Heart left ventricle (tissue), 16 donors: Measurements from ENCODE around the gene ORC4. TPM values are rescaled to one million over a fixed set of nuclear protein-coding genes. Genes with fewer than 3 reads are reported as not detected.
"Not testable (repeated sequence)": the region's sequence is repeated elsewhere in the genome, so short reads cannot be mapped to it uniquely, and the experiment has no call there.

ENCODE experiments used
- ATAC-seq, 4 donors: fragments of 200-7000 bp; cut with Tn5 transposase; one replicate each; pipeline ENCODE4 v1.9.1; 2020 to 2022; ENCODE audit warnings: moderate library complexity in 4 of 4, mild to moderate bottlenecking in 3 of 4, moderate number of reproducible peaks in 1 of 4
- DNase-seq, 5 donors: peaks; one replicate each; pipeline ENCODE4 v3.0.0-alpha.2; 2020
- H3K27ac ChIP-seq, 12 donors: fragments of 200-600 bp; sonication (generic) in 4 of 12; one replicate each; pipeline versions ENCODE4 v1.5.0 to v1.8.0; 2016 to 2022; ENCODE audit warnings: mild to moderate bottlenecking in 2 of 12
- H3K27me3 ChIP-seq, 9 donors: fragments of 200-600 bp; sonication (generic) in 2 of 9; one replicate each; pipeline versions ENCODE4 v1.5.1 to v1.8.0; 2016 to 2022; ENCODE audit warnings: mild to moderate bottlenecking in 3 of 9
- H3K36me3 ChIP-seq, 9 donors: fragments of 200-600 bp; sonication (generic) in 2 of 9; one replicate each; pipeline versions ENCODE4 v1.5.0 to v1.8.0; 2018 to 2022; ENCODE audit warnings: mild to moderate bottlenecking in 2 of 9
- H3K4me1 ChIP-seq, 12 donors: fragments of 200-600 bp; sonication (generic) in 4 of 12; one replicate each; pipeline versions ENCODE4 v1.5.0 to v1.8.0; 2016 to 2022; ENCODE audit warnings: mild to moderate bottlenecking in 3 of 12
- H3K4me3 ChIP-seq, 12 donors: fragments of 200-600 bp; sonication (generic) in 4 of 12; one replicate each; pipeline versions ENCODE4 v1.5.0 to v1.8.0; 2017 to 2022; ENCODE audit warnings: mild to moderate bottlenecking in 9 of 12, moderate library complexity in 4 of 12
- H3K9me3 ChIP-seq, 12 donors: fragments of 200-600 bp; sonication (generic) in 4 of 12; one replicate each; pipeline versions ENCODE4 v1.5.0 to v1.8.0; 2016 to 2022; ENCODE audit warnings: mild to moderate bottlenecking in 1 of 12
- POLR2A ChIP-seq, 2 donors: fragments of 450-650 bp; IDR thresholded peaks; one replicate each; pipeline ENCODE4 v1.6.1; 2017; ENCODE audit warnings: antibody characterized with exemption in 2 of 2, mild to moderate bottlenecking in 2 of 2, moderate library complexity in 2 of 2
- WGBS, 4 donors: extraction: QIAGEN DNeasy Blood & Tissue Kit in 2 of 4; methylation state at CpG; one replicate each; pipeline versions ENCODE4 v1.1.5 to v1.1.7; 2013 to 2018; 5-methylcytosine and 5-hydroxymethylcytosine counted together
- intact Hi-C, 10 donors: fragments of 100-400 bp; cut with DNase I; formaldehyde crosslinking; loops; one replicate each; pipeline versions ENCODE4 v1.11.1 to v1.14.2; 2022
- polyA plus RNA-seq, 2 donors: library from polyadenylated mRNA; stranded (reverse); fragments of 200-250 nt; gene quantifications; one replicate each; pipeline ENCODE4 v1.2.3, GENCODE V29; 2013
- total RNA-seq, 9 donors: library from RNA; depleted of rRNA in 2 of 9; stranded (reverse); fragments of >200 nt in 2 of 9; fragmentation: NEBNext Ultra II Directional in 3 of 9; extraction: Animal tissue kit (Norgen Biotek cat#: 25700) in 3 of 9; gene quantifications; one replicate each; pipeline versions ENCODE4 v1.1.0 to v1.2.4, GENCODE V29; 2016 to 2023
- TF ChIP-seq, protein P1 (sequence below), 12 donors: fragments of 200-600 bp; sonication (generic) in 4 of 12; IDR thresholded peaks; one replicate each; pipeline versions ENCODE4 v1.5.0 to v1.8.0; 2018 to 2022; ENCODE audit warnings: antibody characterized with exemption in 12 of 12, mild to moderate bottlenecking in 5 of 12
- donor health status: ischemic (EF 13 %, LVEDD 7.1; RV severe dilation, severe dysfunction).
- donor health status: healthy with polysubstance abuse.
- donor health status: DM: no; HTN: yes; CAD: no.
- donor health status: DM: no; HTN: no; CAD: no.
- donor health status: ischemic (EF 25% LVEDD 6.9; RV normal size, moderate dysfunction).
- donor health status: ischemic (EF 25% LVEDD 5.7; RV mildly dilated, moderate dysfunction).
- donor health status: healthy.
- donor health status: DM: yes; HTN: yes; CAD: no.
- donor health status: ischemic (EF 35%, LVEDD 5.7; RV mildly dilated, moderate dysfunction).
- donor health status: nonischemic (EF 11% LVEDD 7.7; RV severe dilation, severe dysfunction).
- donor health status: DM: yes; HTN: yes; CAD: no.
- donor health status: PGD.
- donor health status: ischemic (EF 29% LVEDD 5.4; RV normal size, mild dysfunction).
- donor health status: nonischemic (EF 23%, LVEDD 6.1; RV moderate dilation, normal function).

Gene ORC4
- total and polyA plus RNA-seq, 11 donors: 7.5 to 64.7 (median 38.9) TPM

DNA sequence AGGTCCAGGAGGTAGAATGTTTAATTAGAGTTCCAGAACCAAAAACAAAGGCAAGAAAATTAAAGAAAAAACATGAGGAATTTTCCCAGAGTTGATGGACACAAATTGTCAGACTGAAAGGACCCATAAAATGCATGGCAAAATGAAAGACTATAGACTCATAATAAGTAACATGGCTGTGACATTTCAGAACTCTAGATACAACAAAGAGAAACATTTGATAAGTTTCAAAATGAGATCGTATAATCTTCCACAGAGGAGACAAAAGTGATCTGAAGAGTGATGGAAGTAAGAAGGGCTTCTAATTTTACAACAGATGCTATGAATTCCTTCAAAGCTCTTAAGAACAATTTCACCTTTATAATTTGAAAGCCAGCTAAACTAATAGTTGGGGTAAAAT lies 20.4 kb downstream of the ORC4 start:
- TF ChIP-seq, protein P1, sequence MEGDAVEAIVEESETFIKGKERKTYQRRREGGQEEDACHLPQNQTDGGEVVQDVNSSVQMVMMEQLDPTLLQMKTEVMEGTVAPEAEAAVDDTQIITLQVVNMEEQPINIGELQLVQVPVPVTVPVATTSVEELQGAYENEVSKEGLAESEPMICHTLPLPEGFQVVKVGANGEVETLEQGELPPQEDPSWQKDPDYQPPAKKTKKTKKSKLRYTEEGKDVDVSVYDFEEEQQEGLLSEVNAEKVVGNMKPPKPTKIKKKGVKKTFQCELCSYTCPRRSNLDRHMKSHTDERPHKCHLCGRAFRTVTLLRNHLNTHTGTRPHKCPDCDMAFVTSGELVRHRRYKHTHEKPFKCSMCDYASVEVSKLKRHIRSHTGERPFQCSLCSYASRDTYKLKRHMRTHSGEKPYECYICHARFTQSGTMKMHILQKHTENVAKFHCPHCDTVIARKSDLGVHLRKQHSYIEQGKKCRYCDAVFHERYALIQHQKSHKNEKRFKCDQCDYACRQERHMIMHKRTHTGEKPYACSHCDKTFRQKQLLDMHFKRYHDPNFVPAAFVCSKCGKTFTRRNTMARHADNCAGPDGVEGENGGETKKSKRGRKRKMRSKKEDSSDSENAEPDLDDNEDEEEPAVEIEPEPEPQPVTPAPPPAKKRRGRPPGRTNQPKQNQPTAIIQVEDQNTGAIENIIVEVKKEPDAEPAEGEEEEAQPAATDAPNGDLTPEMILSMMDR (IDR thresholded peaks at IDR 0.05): no peak
- no peak for TF ChIP-seq POLR2A (IDR thresholded peaks at IDR 0.05)
- Histone ChIP-seq H3K27me3 (no peaks in the 10 kb centered on the region), H3K4me1 (peaks cover 0 to 8% (median 0%) of the 10 kb centered on the region in 12 donors), H3K36me3 (no peaks in the 10 kb centered on the region), H3K27ac (no peak overlapping the region), H3K4me3 (no peak overlapping the region), H3K9me3 (peaks cover 0 to 33% (median 4%) of the 10 kb centered on the region in 12 donors)
- 56 to 68% (median 60%) methylated on average over 1 of the region's 1 CpG for WGBS, 4 donors
- intact Hi-C loops: loop anchor here in 1 of 10 donors (10.0 kb wide), 1 partner anchor 645 kb away; the partner anchor contains the start of gene EPC2
- ATAC-seq (no peak), DNase-seq (no peak)

DNA sequence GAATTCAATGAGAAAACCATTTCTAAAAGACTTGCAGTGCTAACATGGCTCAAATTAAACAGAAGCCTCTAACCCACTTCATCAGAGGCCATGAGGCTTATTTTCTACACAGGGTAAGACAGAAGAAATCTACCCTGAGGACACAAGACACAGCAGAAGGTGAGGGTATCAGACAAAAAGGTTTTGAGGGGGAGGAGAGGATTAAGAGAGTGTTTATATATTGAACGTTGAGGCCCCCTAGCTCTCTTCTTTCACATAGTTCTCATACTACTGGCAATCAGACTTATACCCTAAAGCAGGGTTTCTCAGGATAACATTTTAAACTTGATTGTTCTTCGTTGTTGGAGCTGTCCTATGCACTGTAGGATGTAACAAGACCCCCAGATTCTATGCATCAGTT lies 21.4 kb downstream of the ORC4 start:
- Histone ChIP-seq H3K36me3 (no peaks in the 10 kb centered on the region), H3K27me3 (no peaks in the 10 kb centered on the region), H3K9me3 (peaks cover 0 to 34% (median 4%) of the 10 kb centered on the region in 12 donors), H3K27ac (no peak overlapping the region), H3K4me3 (no peak overlapping the region), H3K4me1 (peaks cover 0 to 8% (median 0%) of the 10 kb centered on the region in 12 donors)
- intact Hi-C loops: loop anchor here in 1 of 10 donors (10.0 kb wide), 1 partner anchor 506 kb away; no protein-coding TSS in a partner anchor
- TF ChIP-seq POLR2A (IDR thresholded peaks at IDR 0.05): no peak
- TF ChIP-seq, protein P1 (IDR thresholded peaks at IDR 0.05): no peak
- DNase-seq: no peak
- no peak for ATAC-seq
- 42 to 65% (median 61%) methylated on average over 2 of the region's 2 CpGs for WGBS, 4 donors

DNA sequence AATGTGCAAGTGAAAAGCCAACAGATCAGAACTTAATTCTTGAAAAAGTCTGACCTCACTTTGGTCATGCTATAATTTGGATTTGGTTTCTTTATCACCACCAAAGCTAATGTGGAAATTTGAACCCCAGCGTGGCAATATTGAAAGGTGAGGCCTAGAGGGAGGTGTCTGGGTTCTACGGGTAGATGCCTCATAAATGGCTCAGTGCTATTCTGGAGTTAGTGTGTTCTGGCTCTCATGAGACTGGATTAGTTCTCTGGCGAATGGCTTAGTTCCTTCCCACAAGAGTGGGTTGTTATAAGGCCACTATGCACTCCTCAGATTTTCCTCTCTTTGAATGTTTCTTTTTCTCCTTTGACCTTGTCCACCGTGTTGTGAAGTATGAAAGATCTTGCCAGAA lies 22.3 kb downstream of the ORC4 start:
- H3K4me3 ChIP-seq: no peak overlapping the region
- no peak overlapping the region for H3K27ac ChIP-seq
- TF ChIP-seq POLR2A (IDR thresholded peaks at IDR 0.05): no peak
- TF ChIP-seq, protein P1 (IDR thresholded peaks at IDR 0.05): no peak
- peaks cover 0 to 30% (median 4%) of the 10 kb centered on the region in 12 donors for H3K9me3 ChIP-seq
- no peaks in the 10 kb centered on the region for H3K27me3 ChIP-seq
- no peak for ATAC-seq
- intact Hi-C loops: loop anchor here in 1 of 10 donors (10.0 kb wide), 1 partner anchor 507 kb away; no protein-coding TSS in a partner anchor
- no peaks in the 10 kb centered on the region for H3K36me3 ChIP-seq
- 73 to 81% (median 78%) methylated on average over 4 of the region's 4 CpGs for WGBS, 4 donors
- H3K4me1 ChIP-seq: peaks cover 0 to 8% (median 0%) of the 10 kb centered on the region in 12 donors
- no peak for DNase-seq

DNA sequence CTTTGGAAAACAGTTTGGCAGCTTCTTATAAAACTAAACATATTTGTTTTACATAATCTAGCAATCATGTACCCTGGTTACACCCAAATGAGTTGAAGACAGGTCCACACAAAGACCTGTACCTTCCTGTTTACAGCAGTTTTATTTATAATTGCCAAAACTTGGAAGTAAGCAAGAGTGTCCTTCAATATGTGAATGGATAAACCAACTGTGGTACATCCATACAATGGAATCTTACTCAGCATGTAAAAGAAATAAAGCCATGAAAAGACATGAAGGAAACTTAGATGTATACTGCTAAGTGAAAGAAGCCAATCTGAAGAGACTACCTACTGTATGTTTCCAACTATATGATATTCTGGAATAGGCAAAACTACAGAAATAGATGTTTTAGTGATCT lies 23.7 kb downstream of the ORC4 start:
- no peak overlapping the region for H3K27ac ChIP-seq
- TF ChIP-seq, protein P1 (IDR thresholded peaks at IDR 0.05): no peak
- no peak for TF ChIP-seq POLR2A (IDR thresholded peaks at IDR 0.05)
- H3K27me3 ChIP-seq: no peaks in the 10 kb centered on the region
- DNase-seq (no peak), ATAC-seq (no peak)
- no peak overlapping the region for H3K4me3 ChIP-seq
- H3K9me3 ChIP-seq: peaks cover 0 to 16% (median 0%) of the 10 kb centered on the region in 12 donors
- H3K36me3 ChIP-seq: no peaks in the 10 kb centered on the region
- H3K4me1 ChIP-seq: peaks cover 0 to 8% (median 0%) of the 10 kb centered on the region in 12 donors
- intact Hi-C loops: loop anchor here in 1 of 10 donors (10.0 kb wide), 1 partner anchor 508 kb away; no protein-coding TSS in a partner anchor

DNA sequence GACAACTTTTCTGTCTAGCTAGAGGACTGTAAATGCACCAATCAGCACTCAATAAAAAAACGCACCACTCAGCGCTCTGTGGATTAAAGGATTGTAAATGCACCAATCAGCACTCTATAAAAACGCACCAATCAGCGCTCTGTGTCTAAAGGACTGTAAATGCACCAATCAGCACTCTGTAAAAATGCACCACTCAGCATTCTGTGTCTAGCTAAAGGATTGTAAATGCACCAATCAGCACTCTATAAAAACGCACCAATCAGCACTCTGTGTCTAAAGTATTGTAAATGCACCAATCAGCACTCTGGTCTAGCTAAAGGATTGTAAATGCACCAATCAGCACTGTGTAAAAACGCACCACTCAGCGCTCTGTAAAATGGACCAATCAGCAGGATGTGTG lies 25.6 kb downstream of the ORC4 start:
- not testable (repeated sequence) for H3K27me3 ChIP-seq, H3K27ac ChIP-seq, H3K36me3 ChIP-seq, ATAC-seq, DNase-seq, H3K4me1 ChIP-seq, H3K4me3 ChIP-seq
- H3K9me3 ChIP-seq: peaks cover 0 to 15% (median 0%) of the 10 kb centered on the region in 12 donors
- 93 to 98% (median 97%) methylated on average over 7 of the region's 7 CpGs for WGBS, 4 donors
- intact Hi-C loops: loop anchor here in 5 of 10 donors (5.0 to 10.0 kb wide), 5 partner anchors 510 to 997 kb away; no protein-coding TSS in a partner anchor
